BLaER1 (cell line): Measurements from ENCODE around the gene INTS2.

Experiments used
- H3K27ac ChIP-seq: shearing (Covaris generic); formaldehyde crosslinking; 2 replicates; pipeline ENCODE4 v1.8.1; 2022
- H3K27me3 ChIP-seq: shearing (Covaris generic); formaldehyde crosslinking; 2 replicates; pipeline ENCODE4 v1.8.1; 2022
- H3K36me3 ChIP-seq: shearing (Covaris generic); formaldehyde crosslinking; 2 replicates; pipeline ENCODE4 v1.8.1; 2022
- H3K4me1 ChIP-seq: shearing (Covaris generic); formaldehyde crosslinking; 2 replicates; pipeline ENCODE4 v1.8.1; 2022
- H3K4me2 ChIP-seq: shearing (Covaris generic); formaldehyde crosslinking; 2 replicates; pipeline ENCODE4 v1.8.1; 2022
- H3K4me3 ChIP-seq: shearing (Covaris generic); formaldehyde crosslinking; 2 replicates; pipeline ENCODE4 v1.8.1; 2022
- H3K9ac ChIP-seq: shearing (Covaris generic); formaldehyde crosslinking; 2 replicates; pipeline ENCODE4 v1.8.1; 2022
- H3K9me3 ChIP-seq: shearing (Covaris generic); formaldehyde crosslinking; 2 replicates; pipeline ENCODE4 v1.8.1; 2022
- H4K20me1 ChIP-seq: shearing (Covaris generic); formaldehyde crosslinking; 2 replicates; pipeline ENCODE4 v1.8.1; 2022
- Cebpa-rat ChIP-seq: shearing (Covaris generic); IDR thresholded peaks from 2 replicates; pipeline ENCODE4 v1.8.1; 2022

The INTS2 gene

GRCh38 chr17:61927208-61928100, at the start of gene INTS2:
Gene INTS2, minus strand, starts transcription at chr17:61927982. Its CDS starts 1,338 bp downstream, at chr17:61926644.
- H3K9me3 ChIP-seq: no peaks in the 10 kb centered on the region
- peaks cover 28% of the 10 kb centered on the region for H3K36me3 ChIP-seq
- H3K27me3 ChIP-seq: no peaks in the 10 kb centered on the region
- H3K27ac ChIP-seq: peak within 1 kb of the TSS; percentile 92
- peak within 1 kb of the TSS; percentile 83 for H3K4me3 ChIP-seq
- peak within 1 kb of the TSS; percentile 82 for H3K4me2 ChIP-seq
- peak within 1 kb of the TSS; percentile 94 for H3K9ac ChIP-seq
- H4K20me1 ChIP-seq: no peaks in the 10 kb centered on the region
- TF ChIP-seq Cebpa-rat: no peak
- H3K4me1 ChIP-seq: peaks cover 16% of the 10 kb centered on the region

GRCh38 chr17:61974115-61974514, 46.3 kb upstream of the INTS2 start:
- H3K4me2 ChIP-seq: no peak overlapping the region
- no peaks in the 10 kb centered on the region for H3K27me3 ChIP-seq
- H3K4me1 ChIP-seq: no peaks in the 10 kb centered on the region
- peaks cover 88% of the 10 kb centered on the region for H3K36me3 ChIP-seq
- no peak for TF ChIP-seq Cebpa-rat
- peaks cover 55% of the 10 kb centered on the region for H4K20me1 ChIP-seq
- H3K27ac ChIP-seq: no peak overlapping the region
- no peaks in the 10 kb centered on the region for H3K9me3 ChIP-seq
- no peak overlapping the region for H3K9ac ChIP-seq
- no peak overlapping the region for H3K4me3 ChIP-seq

GRCh38 chr17:61972311-61972710, 44.5 kb upstream of the INTS2 start:
- no peaks in the 10 kb centered on the region for H3K9me3 ChIP-seq
- H3K4me3 ChIP-seq: no peak overlapping the region
- H3K4me2 ChIP-seq: no peak overlapping the region
- H3K27me3 ChIP-seq: no peaks in the 10 kb centered on the region
- no peak overlapping the region for H3K27ac ChIP-seq
- peaks cover 89% of the 10 kb centered on the region for H3K36me3 ChIP-seq
- H3K9ac ChIP-seq: no peak overlapping the region
- no peaks in the 10 kb centered on the region for H3K4me1 ChIP-seq
- no peak for TF ChIP-seq Cebpa-rat
- H4K20me1 ChIP-seq: peaks cover 41% of the 10 kb centered on the region

- Histone ChIP-seq H3K9ac (no peak overlapping the region), H3K9me3 (no peaks in the 10 kb centered on the region), H3K36me3 (peaks cover 85% of the 10 kb centered on the region), H4K20me1 (peaks cover 23% of the 10 kb centered on the region), H3K4me1 (no peaks in the 10 kb centered on the region), H3K27me3 (no peaks in the 10 kb centered on the region), H3K27ac (no peak overlapping the region), H3K4me3 (no peak overlapping the region), H3K4me2 (no peak overlapping the region)
- no peak for TF ChIP-seq Cebpa-rat
These were observed 42.2 kb upstream of the INTS2 start for GRCh38 chr17:61970030-61970429.

- Histone ChIP-seq H3K27me3 (no peaks in the 10 kb centered on the region), H4K20me1 (peaks cover 10% of the 10 kb centered on the region), H3K4me3 (no peak overlapping the region), H3K9ac (no peak overlapping the region), H3K4me2 (no peak overlapping the region), H3K27ac (no peak overlapping the region), H3K4me1 (no peaks in the 10 kb centered on the region), H3K9me3 (no peaks in the 10 kb centered on the region), H3K36me3 (peaks cover 90% of the 10 kb centered on the region)
- TF ChIP-seq Cebpa-rat: no peak
These were observed 41.0 kb upstream of the INTS2 start for GRCh38 chr17:61968757-61969156.

GRCh38 chr17:61967729-61968128, 39.9 kb upstream of the INTS2 start:
- Histone ChIP-seq H3K36me3 (peaks cover 94% of the 10 kb centered on the region), H3K9ac (no peak overlapping the region), H4K20me1 (peaks cover 15% of the 10 kb centered on the region; the same call in 1 of the 2 replicates), H3K4me2 (no peak overlapping the region), H3K4me3 (no peak overlapping the region), H3K27me3 (no peaks in the 10 kb centered on the region), H3K27ac (no peak overlapping the region), H3K4me1 (no peaks in the 10 kb centered on the region), H3K9me3 (no peaks in the 10 kb centered on the region)
- TF ChIP-seq Cebpa-rat: no peak

- H3K4me3 ChIP-seq: no peak overlapping the region
- H3K4me1 ChIP-seq: no peaks in the 10 kb centered on the region
- peaks cover 92% of the 10 kb centered on the region for H3K36me3 ChIP-seq
- H3K27ac ChIP-seq: no peak overlapping the region
- H3K9ac ChIP-seq: no peak overlapping the region
- peaks cover 17% of the 10 kb centered on the region; the same call in 1 of the 2 replicates for H4K20me1 ChIP-seq
- H3K27me3 ChIP-seq: no peaks in the 10 kb centered on the region
- no peak for TF ChIP-seq Cebpa-rat
- H3K9me3 ChIP-seq: no peaks in the 10 kb centered on the region
- H3K4me2 ChIP-seq: no peak overlapping the region
These were observed 38.4 kb upstream of the INTS2 start for GRCh38 chr17:61966191-61966590.

- Histone ChIP-seq H3K9ac (no peak overlapping the region), H3K4me2 (no peak overlapping the region), H3K4me1 (no peaks in the 10 kb centered on the region), H3K27me3 (no peaks in the 10 kb centered on the region), H3K9me3 (no peaks in the 10 kb centered on the region), H3K27ac (no peak overlapping the region), H4K20me1 (no peaks in the 10 kb centered on the region; the same call in 1 of the 2 replicates), H3K36me3 (peaks cover 94% of the 10 kb centered on the region), H3K4me3 (no peak overlapping the region)
- TF ChIP-seq Cebpa-rat: no peak
These were observed 27.8 kb upstream of the INTS2 start for GRCh38 chr17:61955619-61956018.

GRCh38 chr17:61947367-61948078, 19.7 kb upstream of the INTS2 start:
- TF ChIP-seq Cebpa-rat: no peak
- H3K36me3 ChIP-seq: peaks cover 78% of the 10 kb centered on the region
- H3K4me2 ChIP-seq: no peak overlapping the region
- H3K9me3 ChIP-seq: no peaks in the 10 kb centered on the region
- no peak overlapping the region for H3K27ac ChIP-seq
- H3K27me3 ChIP-seq: no peaks in the 10 kb centered on the region
- H3K9ac ChIP-seq: no peak overlapping the region
- H3K4me3 ChIP-seq: no peak overlapping the region
- no peaks in the 10 kb centered on the region for H4K20me1 ChIP-seq
- H3K4me1 ChIP-seq: no peaks in the 10 kb centered on the region

- TF ChIP-seq Cebpa-rat: no peak
- H3K36me3 ChIP-seq: peaks cover 71% of the 10 kb centered on the region
These were observed 18.6 kb upstream of the INTS2 start for GRCh38 chr17:61946359-61946758.

More at GRCh38 chr17:61946359-61946758, 18.6 kb upstream of the INTS2 start:
- no peak overlapping the region for H3K9ac ChIP-seq
- no peak overlapping the region for H3K4me2 ChIP-seq
- no peak overlapping the region for H3K4me3 ChIP-seq
- no peaks in the 10 kb centered on the region for H3K27me3 ChIP-seq
- no peaks in the 10 kb centered on the region for H4K20me1 ChIP-seq
- no peaks in the 10 kb centered on the region for H3K9me3 ChIP-seq
- no peak overlapping the region for H3K27ac ChIP-seq
- no peaks in the 10 kb centered on the region for H3K4me1 ChIP-seq
